Kidney capillary endothelial cell (primary cell): ENCODE data around the gene PTPRF.

Experiments used
- DNase-seq: peaks from one replicate; pipeline ENCODE4 v3.0.0-alpha.2; 2018; ENCODE audit warnings: low spot score

Gene PTPRF

DNA sequence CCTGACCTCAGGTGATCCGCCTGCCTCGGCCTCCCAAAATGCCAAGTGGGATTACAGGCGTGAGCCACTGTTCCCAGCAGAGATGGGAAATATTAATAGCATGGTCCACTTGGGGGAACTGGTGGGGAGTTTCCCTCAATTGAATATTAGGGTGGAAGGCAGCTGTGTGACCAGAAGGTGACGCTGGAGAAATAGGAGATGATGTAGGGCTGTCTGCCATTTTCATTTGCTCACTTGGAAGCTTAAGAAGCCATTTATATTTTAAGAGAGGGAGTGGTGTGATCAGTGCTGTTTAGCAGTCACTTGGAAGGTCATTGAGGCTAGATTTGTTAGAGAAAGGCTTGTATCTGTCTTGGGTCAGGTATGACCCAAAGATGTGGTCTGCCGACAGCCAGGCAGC lies 139.2 kb downstream of the PTPRF start:
- no peak for DNase-seq

DNA sequence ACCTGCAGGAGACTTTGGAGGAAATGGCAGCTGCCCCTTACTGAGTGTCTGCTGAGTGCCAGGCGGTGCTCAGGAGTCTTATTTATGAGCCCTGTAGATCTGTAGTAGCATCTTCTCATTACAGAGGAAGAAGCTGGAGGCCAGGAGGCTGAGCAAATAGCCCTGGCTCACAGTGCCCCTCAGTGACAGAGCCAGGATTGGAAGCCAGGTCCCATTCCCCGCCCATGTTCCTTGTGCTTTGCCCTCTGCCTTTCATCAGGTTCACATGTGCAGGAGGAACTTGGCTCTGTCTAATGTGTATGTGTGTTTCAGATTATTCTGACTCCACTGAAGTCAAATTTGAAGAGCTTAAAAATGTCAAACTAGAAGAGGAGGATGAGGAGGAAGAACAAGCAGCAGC lies 140.5 kb downstream of the PTPRF start:
- no peak for DNase-seq

DNA sequence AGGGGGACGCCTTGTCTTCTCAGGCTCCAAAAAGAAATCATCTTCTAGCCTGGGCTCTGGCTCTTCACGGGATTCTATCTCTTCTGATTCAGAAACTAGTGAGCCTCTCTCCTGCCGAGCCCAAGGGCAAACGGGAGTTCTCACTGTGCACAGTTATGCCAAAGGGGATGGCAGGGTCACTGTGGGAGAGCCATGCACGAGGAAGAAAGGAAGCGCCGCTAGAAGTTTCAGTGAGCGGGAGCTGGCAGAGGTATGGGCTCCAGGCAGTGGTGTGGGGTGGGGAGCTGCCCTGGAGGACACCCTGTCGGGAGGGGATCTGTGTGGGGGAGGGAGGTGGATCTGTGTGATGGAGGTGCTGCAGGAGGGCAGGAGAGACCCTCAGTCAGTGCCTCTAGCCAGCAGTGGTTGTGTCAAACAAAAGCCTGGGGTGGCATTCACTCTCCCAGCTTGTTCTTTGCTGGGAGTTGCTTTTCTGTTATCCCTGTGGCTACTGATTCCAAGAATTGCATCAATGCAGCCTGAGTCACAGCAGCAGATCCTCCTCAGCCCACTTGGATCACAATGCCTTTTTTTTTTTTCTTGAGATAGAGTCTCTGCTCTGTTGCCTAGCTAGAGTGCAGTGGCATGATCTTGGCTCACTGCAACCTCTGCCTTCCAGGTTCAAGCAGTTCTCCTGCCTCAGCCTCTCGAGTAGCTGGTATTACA lies 141.1 kb downstream of the PTPRF start:
- DNase-seq: no peak

DNA sequence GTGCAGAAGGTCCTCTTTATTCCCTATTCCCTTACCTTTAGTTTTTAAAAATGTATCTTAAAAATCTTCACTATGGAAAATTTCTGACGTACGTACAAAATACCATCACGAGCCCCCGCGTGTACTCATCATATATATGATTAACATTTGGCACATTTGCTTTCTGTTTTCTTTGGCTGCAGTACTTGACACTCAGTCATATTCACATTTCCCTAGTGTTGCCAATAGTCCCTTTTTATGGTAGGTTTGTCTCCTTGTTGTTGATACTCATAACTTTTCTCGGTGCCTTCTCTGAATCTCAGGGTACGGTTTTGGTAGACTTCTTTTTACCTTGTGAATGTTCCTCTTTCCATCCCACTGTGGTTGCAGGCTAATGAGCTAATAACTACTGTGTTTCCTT lies 142.6 kb downstream of the PTPRF start:
- DNase-seq: no peak
